ENCODE measurements around the gene AFF1.

DNA sequence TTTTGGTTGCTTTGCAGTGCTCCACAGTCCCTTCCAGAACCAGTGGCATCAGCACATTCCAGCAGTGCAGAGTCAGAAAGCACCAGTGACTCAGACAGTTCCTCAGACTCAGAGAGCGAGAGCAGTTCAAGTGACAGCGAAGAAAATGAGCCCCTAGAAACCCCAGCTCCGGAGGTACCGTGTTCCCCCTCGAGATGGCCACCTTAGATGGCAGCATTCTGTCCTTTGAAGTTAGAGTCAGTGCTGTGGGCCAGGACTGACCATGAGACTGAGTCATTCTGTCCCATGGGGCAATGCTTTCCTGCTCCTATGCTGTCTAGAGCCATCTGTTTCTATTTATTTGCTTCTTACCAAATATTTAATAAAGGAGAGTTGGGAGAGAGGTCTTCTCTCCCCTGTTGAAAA is 173.3 kb downstream of the AFF1 start:
- TF ChIP-seq, protein P1, sequence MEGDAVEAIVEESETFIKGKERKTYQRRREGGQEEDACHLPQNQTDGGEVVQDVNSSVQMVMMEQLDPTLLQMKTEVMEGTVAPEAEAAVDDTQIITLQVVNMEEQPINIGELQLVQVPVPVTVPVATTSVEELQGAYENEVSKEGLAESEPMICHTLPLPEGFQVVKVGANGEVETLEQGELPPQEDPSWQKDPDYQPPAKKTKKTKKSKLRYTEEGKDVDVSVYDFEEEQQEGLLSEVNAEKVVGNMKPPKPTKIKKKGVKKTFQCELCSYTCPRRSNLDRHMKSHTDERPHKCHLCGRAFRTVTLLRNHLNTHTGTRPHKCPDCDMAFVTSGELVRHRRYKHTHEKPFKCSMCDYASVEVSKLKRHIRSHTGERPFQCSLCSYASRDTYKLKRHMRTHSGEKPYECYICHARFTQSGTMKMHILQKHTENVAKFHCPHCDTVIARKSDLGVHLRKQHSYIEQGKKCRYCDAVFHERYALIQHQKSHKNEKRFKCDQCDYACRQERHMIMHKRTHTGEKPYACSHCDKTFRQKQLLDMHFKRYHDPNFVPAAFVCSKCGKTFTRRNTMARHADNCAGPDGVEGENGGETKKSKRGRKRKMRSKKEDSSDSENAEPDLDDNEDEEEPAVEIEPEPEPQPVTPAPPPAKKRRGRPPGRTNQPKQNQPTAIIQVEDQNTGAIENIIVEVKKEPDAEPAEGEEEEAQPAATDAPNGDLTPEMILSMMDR (IDR thresholded peaks at IDR 0.05; ENCODE audit: insufficient read depth, low read length, poor library complexity, severe bottlenecking), result no peak
- no peak for TF ChIP-seq EZH2phosphoT487 (conservative IDR thresholded peaks at IDR 0.05; ENCODE audit: low read length)
